OCI-LY7 (cell line): ENCODE results near the gene ZNF540. TPM values are rescaled to one million over a fixed set of nuclear protein-coding genes. Genes with fewer than 3 reads are reported as not detected.

Experiments
- BruUV-seq: library from RNA; stranded (reverse); fragments of 400-500 nt; replicated peaks from 2 replicates; lab custom pipeline; 2021; lab: Mats Ljungman, UMichigan
- CTCF ChIA-PET: fragments of 300-600 bp; sonication (Branson Sonifier 250); formaldehyde crosslinking; loops from one replicate; lab custom pipeline; 2022; ENCODE audit warnings: antibody characterized with exemption; ENCODE audit not compliant: unreplicated experiment; lab: Charles Lee
- POLR2A ChIA-PET: fragments of 300-600 bp; sonication (Branson Sonifier 250); formaldehyde crosslinking; loops from one replicate; lab custom pipeline; 2022; ENCODE audit warnings: antibody characterized with exemption; lab: Charles Lee
- DNase-seq: peaks from one replicate; pipeline ENCODE4 v3.0.0-alpha.2; 2015; ENCODE audit warnings: low spot score
- H2AFZ ChIP-seq: fragments of 200-600 bp; sonication (generic), shearing (Covaris generic); 2 replicates; pipeline ENCODE4 v1.6.1; 2014; ENCODE audit warnings: mild to moderate bottlenecking, antibody characterized with exemption, low read length, moderate library complexity
- H3K27ac ChIP-seq: fragments of 200-600 bp; sonication (generic); 2 replicates; pipeline ENCODE4 v1.5.1; 2014; ENCODE audit warnings: mixed run types, low read depth, mild to moderate bottlenecking, moderate library complexity, low read length, inconsistent platforms; ENCODE audit not compliant: poor library complexity, severe bottlenecking
- H3K36me3 ChIP-seq: fragments of 200-600 bp; sonication (generic); 2 replicates; pipeline ENCODE4 v1.6.1; 2014; ENCODE audit warnings: mild to moderate bottlenecking, antibody characterized with exemption, low read length, moderate library complexity, mixed read lengths; ENCODE audit not compliant: insufficient read depth
- H3K4me1 ChIP-seq: fragments of 200-600 bp; sonication (generic); 2 replicates; pipeline ENCODE4 v1.5.1; 2014; ENCODE audit warnings: mild to moderate bottlenecking, low read length; ENCODE audit not compliant: insufficient read depth, poor library complexity, severe bottlenecking
- H3K4me2 ChIP-seq: fragments of 200-600 bp; sonication (generic); 2 replicates; pipeline ENCODE4 v1.6.1; 2014; ENCODE audit warnings: mild to moderate bottlenecking, low read length
- H3K4me3 ChIP-seq: fragments of 200-600 bp; sonication (generic); 2 replicates; pipeline ENCODE4 v1.5.1; 2014; ENCODE audit warnings: mild to moderate bottlenecking, low read depth, low read length; ENCODE audit not compliant: poor library complexity, severe bottlenecking
- H3K79me2 ChIP-seq: fragments of 200-600 bp; sonication (generic); 2 replicates; pipeline ENCODE4 v1.6.1; 2016; ENCODE audit warnings: low read depth, mild to moderate bottlenecking, low read length, moderate library complexity, mixed read lengths; ENCODE audit not compliant: insufficient read depth
- H3K9me2 ChIP-seq: fragments of 200-600 bp; sonication (generic); 2 replicates; pipeline ENCODE4 v1.6.1; 2016; ENCODE audit warnings: mild to moderate bottlenecking, low read length, mixed read lengths; ENCODE audit not compliant: insufficient read depth
- H3K9me3 ChIP-seq: fragments of 200-600 bp; sonication (generic); 2 replicates; pipeline ENCODE4 v1.6.1; 2014; ENCODE audit warnings: mild to moderate bottlenecking, mixed run types, low read length, mixed read lengths
- H4K20me1 ChIP-seq: fragments of 200-600 bp; sonication (generic); 2 replicates; pipeline ENCODE4 v1.6.1; 2014; ENCODE audit warnings: mild to moderate bottlenecking, antibody characterized with exemption, low read length, moderate library complexity, mixed read lengths; ENCODE audit not compliant: insufficient read depth
- CTCF ChIP-seq: fragments of 200-600 bp; sonication (generic); conservative IDR thresholded peaks from 2 replicates; pipeline ENCODE4 v1.5.1; 2014; ENCODE audit warnings: mild to moderate bottlenecking, antibody characterized with exemption, low read length, moderate library complexity, mixed read lengths
- EZH2phosphoT487 ChIP-seq: fragments of 200-600 bp; sonication (generic); IDR thresholded peaks from 2 replicates; pipeline ENCODE4 v1.6.1; 2018; ENCODE audit warnings: low read depth, borderline replicate concordance, mild to moderate bottlenecking, mixed run types, antibody characterized with exemption, low read length, moderate library complexity, mixed read lengths
- intact Hi-C: fragments of 100-400 bp; cut with micrococcal nuclease; formaldehyde crosslinking; loops from one replicate; pipeline ENCODE4 v1.10.0; 2022; ENCODE audit not compliant: unreplicated experiment
- total RNA-seq, 2 experiments: library from RNA; depleted of rRNA in 1 of 2; stranded (reverse); fragments of >200 nt in 1 of 2; shearing (Covaris generic) in 1 of 2; gene quantifications; 2 replicates each; pipeline ENCODE4 v1.2.3, GENCODE V29; 2014 to 2022

ZNF540 gene
- total RNA-seq, 2 experiments from 2014 or later, result 0.44 to 0.46 TPM

- Histone ChIP-seq H3K9me2 (no peaks in the 10 kb centered on the region), H3K4me1 (peaks cover 7% of the 10 kb centered on the region), H3K79me2 (peaks cover 23% of the 10 kb centered on the region; the same call in 1 of the 2 replicates), H2AFZ (peak overlapping the region; percentile 93), H3K4me3 (peak overlapping the region; percentile 80), H4K20me1 (no peaks in the 10 kb centered on the region), H3K27ac (peak overlapping the region; percentile 58), H3K9me3 (0 out of 2 replicates have a peak, but pooled peaks cover 3% of the 10 kb centered on the region), H3K36me3 (no peaks in the 10 kb centered on the region), H3K4me2 (peak overlapping the region; percentile 73)
- DNase-seq, result peak; percentile 47
- POLR2A ChIA-PET, result no interaction called here
- TF ChIP-seq CTCF (no peak), EZH2phosphoT487 (no peak)
- BruUV-seq, result no TSS peak
- CTCF ChIA-PET, result no interaction called here
- intact Hi-C loops, result no loop called here
Measured at GRCh38 chr19:37654629-37655300, 60.1 kb downstream of the ZNF540 start.

GRCh38 chr19:37655301-37655688, 60.6 kb downstream of the ZNF540 start, which contains the start of gene ZFP30:
Gene ZFP30, minus strand, starts transcription at chr19:37655465. Its CDS starts 7,643 bp downstream, at chr19:37647822.
- peak within 1 kb of the TSS; percentile 58 for H3K27ac ChIP-seq
- ChIA-PET CTCF (no interaction called here), POLR2A (no interaction called here)
- H2AFZ ChIP-seq, result peak within 1 kb of the TSS; percentile 93
- DNase-seq, result peak; percentile 65
- no TSS peak for BruUV-seq
- H3K36me3 ChIP-seq, result no peaks in the 10 kb centered on the region
- TF ChIP-seq EZH2phosphoT487, result no peak
- TF ChIP-seq CTCF, result no peak
- H3K4me1 ChIP-seq, result peaks cover 7% of the 10 kb centered on the region
- H4K20me1 ChIP-seq, result no peaks in the 10 kb centered on the region
- peak within 1 kb of the TSS; percentile 80 for H3K4me3 ChIP-seq
- 0 out of 2 replicates have a peak, but pooled peaks cover 3% of the 10 kb centered on the region for H3K9me3 ChIP-seq
- H3K4me2 ChIP-seq, result peak within 1 kb of the TSS; percentile 73
- no peaks in the 10 kb centered on the region for H3K9me2 ChIP-seq
- H3K79me2 ChIP-seq, result peaks cover 23% of the 10 kb centered on the region; the same call in 1 of the 2 replicates
- intact Hi-C loops, result no loop called here
